Tibial nerve (tissue), 4 donors: ENCODE data around the gene STK4.

Experiments
- EP300 ChIP-seq, 2 donors: sonication (generic); formaldehyde crosslinking; IDR thresholded peaks; one replicate each; pipeline ENCODE4 v1.6.1; 2017; ENCODE audit warnings: antibody characterized with exemption in 2 of 2, mild to moderate bottlenecking in 1 of 2
- POLR2A ChIP-seq, 2 donors: fragments of 450-650 bp; IDR thresholded peaks; one replicate each; pipeline ENCODE4 v1.6.1; 2017; ENCODE audit warnings: antibody characterized with exemption in 2 of 2, mild to moderate bottlenecking in 2 of 2, moderate library complexity in 2 of 2
- TF ChIP-seq, protein P1 (sequence below), 5 experiments: fragments of 200-600 bp in 3 of 5; fragments of 450-650 bp in 2 of 5; sonication (generic) in 3 of 5; IDR thresholded peaks; one replicate each; pipeline ENCODE4 v1.5.1; 2016 to 2019; ENCODE audit warnings: antibody characterized with exemption in 5 of 5, mild to moderate bottlenecking in 3 of 5, moderate library complexity in 2 of 5

DNA sequence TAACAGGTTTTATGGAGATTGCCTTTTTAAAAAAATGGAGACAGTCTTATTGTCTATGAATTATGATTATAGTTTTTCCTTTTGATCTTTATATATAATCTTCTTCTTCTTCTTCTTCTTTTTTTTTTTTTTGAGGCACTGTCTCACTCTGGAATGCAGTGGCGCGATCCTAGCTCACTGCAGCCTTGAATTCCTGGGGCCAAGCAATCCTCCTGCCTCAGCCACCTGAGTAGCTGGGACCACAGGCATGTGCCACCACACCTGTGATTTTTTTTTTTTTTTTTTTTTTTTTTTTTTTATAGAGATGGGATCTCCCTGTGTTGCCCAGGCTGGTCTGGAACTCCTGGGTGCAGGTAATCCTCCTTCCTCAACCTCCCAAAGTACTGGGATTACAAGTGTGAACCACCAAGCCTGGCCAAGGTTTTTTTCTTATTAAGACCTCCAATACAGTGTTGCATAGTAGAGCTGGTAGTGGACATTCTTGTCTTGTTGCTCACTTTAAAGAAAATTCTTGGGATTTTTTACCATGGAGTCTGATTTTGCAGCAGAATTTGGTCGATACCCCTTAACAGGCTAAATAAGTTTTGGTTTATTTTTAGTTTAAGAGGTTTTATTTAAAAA lies 46.5 kb downstream of the STK4 start:
- no peak for TF ChIP-seq POLR2A (IDR thresholded peaks at IDR 0.05)
- TF ChIP-seq, protein P1, sequence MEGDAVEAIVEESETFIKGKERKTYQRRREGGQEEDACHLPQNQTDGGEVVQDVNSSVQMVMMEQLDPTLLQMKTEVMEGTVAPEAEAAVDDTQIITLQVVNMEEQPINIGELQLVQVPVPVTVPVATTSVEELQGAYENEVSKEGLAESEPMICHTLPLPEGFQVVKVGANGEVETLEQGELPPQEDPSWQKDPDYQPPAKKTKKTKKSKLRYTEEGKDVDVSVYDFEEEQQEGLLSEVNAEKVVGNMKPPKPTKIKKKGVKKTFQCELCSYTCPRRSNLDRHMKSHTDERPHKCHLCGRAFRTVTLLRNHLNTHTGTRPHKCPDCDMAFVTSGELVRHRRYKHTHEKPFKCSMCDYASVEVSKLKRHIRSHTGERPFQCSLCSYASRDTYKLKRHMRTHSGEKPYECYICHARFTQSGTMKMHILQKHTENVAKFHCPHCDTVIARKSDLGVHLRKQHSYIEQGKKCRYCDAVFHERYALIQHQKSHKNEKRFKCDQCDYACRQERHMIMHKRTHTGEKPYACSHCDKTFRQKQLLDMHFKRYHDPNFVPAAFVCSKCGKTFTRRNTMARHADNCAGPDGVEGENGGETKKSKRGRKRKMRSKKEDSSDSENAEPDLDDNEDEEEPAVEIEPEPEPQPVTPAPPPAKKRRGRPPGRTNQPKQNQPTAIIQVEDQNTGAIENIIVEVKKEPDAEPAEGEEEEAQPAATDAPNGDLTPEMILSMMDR (IDR thresholded peaks at IDR 0.05) = no peak
- no peak for TF ChIP-seq EP300 (IDR thresholded peaks at IDR 0.05)
